GM21723 (cell line): ENCODE results near the gene IRAK4.

Experiments
- ATAC-seq: cut with Tn5 transposase; IDR thresholded peaks from one replicate; pipeline ENCODE4 v1.9.1; 2021; ENCODE audit warnings: mild to moderate bottlenecking, moderate library complexity; ENCODE audit not compliant: unreplicated experiment

IRAK4 gene

GRCh38 chr12:43835656-43836474 is 77.1 kb downstream of the IRAK4 start, which contains the start of gene TMEM117:
Gene TMEM117, plus strand, starts transcription at chr12:43836081.
- peak; percentile 80 for ATAC-seq

- ATAC-seq: peak; percentile 32
These were observed 77.8 kb downstream of the IRAK4 start for GRCh38 chr12:43836475-43836989.
